A673 (cell line): ENCODE data around the gene NIP7. TPM values are rescaled to one million over a fixed set of nuclear protein-coding genes. Genes with fewer than 3 reads are reported as not detected.

Source experiments
- BruUV-seq: library from RNA; stranded (reverse); fragments of 400-500 nt; replicated peaks from 2 replicates; lab custom pipeline; 2021; lab: Mats Ljungman, UMichigan
- CTCF ChIA-PET: fragments of 300-600 bp; sonication (Branson Sonifier 250); formaldehyde crosslinking; loops from one replicate; lab custom pipeline; 2022; ENCODE audit warnings: antibody characterized with exemption; lab: Charles Lee
- POLR2A ChIA-PET: fragments of 300-600 bp; sonication (Branson Sonifier 250); formaldehyde crosslinking; loops from one replicate; lab custom pipeline; 2022; ENCODE audit warnings: antibody characterized with exemption; ENCODE audit not compliant: low non-redundant PET; lab: Charles Lee
- DNase-seq: peaks from one replicate; pipeline ENCODE4 v3.0.0-alpha.2; 2015; ENCODE audit warnings: low spot score
- H3K27ac ChIP-seq: fragments of 200-600 bp; sonication (generic); 2 replicates; pipeline ENCODE4 v1.5.1; 2016; ENCODE audit warnings: mixed run types, low read depth, mild to moderate bottlenecking, mixed read lengths, antibody characterized with exemption, low read length; ENCODE audit not compliant: poor library complexity, severe bottlenecking
- H3K27me3 ChIP-seq: fragments of 200-600 bp; sonication (generic); replicated peaks from 2 replicates; pipeline ENCODE4 v1.6.1; 2017; ENCODE audit warnings: mixed run types, low read depth, mild to moderate bottlenecking, mixed read lengths, antibody characterized with exemption, low read length; ENCODE audit not compliant: insufficient read depth, poor library complexity
- H3K36me3 ChIP-seq: fragments of 200-600 bp; sonication (generic); 2 replicates; pipeline ENCODE4 v1.6.1; 2016; ENCODE audit warnings: mixed run types, mild to moderate bottlenecking, mixed read lengths, antibody characterized with exemption, low read length; ENCODE audit not compliant: insufficient read depth, poor library complexity, severe bottlenecking
- H3K4me1 ChIP-seq: fragments of 200-600 bp; sonication (generic); 2 replicates; pipeline ENCODE4 v1.6.1; 2017; ENCODE audit warnings: mixed run types, mild to moderate bottlenecking, mixed read lengths, antibody characterized with exemption, low read length; ENCODE audit not compliant: insufficient read depth, poor library complexity, severe bottlenecking
- H3K4me3 ChIP-seq: fragments of 200-600 bp; sonication (generic); 2 replicates; pipeline ENCODE4 v1.5.1; 2016; ENCODE audit warnings: low read depth, mixed run types, mild to moderate bottlenecking, mixed read lengths, low read length; ENCODE audit not compliant: poor library complexity, severe bottlenecking
- H3K9me3 ChIP-seq: fragments of 200-600 bp; sonication (generic); 2 replicates; pipeline ENCODE4 v1.6.1; 2016; ENCODE audit warnings: mixed run types, low read depth, mild to moderate bottlenecking, mixed read lengths, antibody characterized with exemption, low read length; ENCODE audit not compliant: poor library complexity, severe bottlenecking
- EZH2 ChIP-seq: fragments of 200-600 bp; sonication (generic); IDR thresholded peaks from 2 replicates; pipeline ENCODE4 v1.6.1; 2017; ENCODE audit warnings: borderline replicate concordance, low read depth, mild to moderate bottlenecking, mixed read lengths, antibody characterized with exemption, low read length; ENCODE audit not compliant: poor library complexity, severe bottlenecking
- intact Hi-C: fragments of 100-400 bp; cut with micrococcal nuclease; formaldehyde crosslinking; loops from one replicate; pipeline ENCODE4 v1.10.0; 2022; ENCODE audit not compliant: unreplicated experiment
- total RNA-seq: library from RNA; stranded (reverse); gene quantifications from 2 replicates; pipeline ENCODE4 v1.2.3, GENCODE V29; 2021
- TF ChIP-seq, protein P1 (sequence below): fragments of 300-800, 200-600 bp; sonication (generic); conservative IDR thresholded peaks from 2 replicates; pipeline ENCODE4 v1.5.1; 2017; ENCODE audit warnings: low read depth, mild to moderate bottlenecking, antibody characterized with exemption, low read length, moderate library complexity, mixed read lengths

NIP7 gene
- total RNA-seq, 1 experiment from 2014 or later: 66.4 TPM

DNA sequence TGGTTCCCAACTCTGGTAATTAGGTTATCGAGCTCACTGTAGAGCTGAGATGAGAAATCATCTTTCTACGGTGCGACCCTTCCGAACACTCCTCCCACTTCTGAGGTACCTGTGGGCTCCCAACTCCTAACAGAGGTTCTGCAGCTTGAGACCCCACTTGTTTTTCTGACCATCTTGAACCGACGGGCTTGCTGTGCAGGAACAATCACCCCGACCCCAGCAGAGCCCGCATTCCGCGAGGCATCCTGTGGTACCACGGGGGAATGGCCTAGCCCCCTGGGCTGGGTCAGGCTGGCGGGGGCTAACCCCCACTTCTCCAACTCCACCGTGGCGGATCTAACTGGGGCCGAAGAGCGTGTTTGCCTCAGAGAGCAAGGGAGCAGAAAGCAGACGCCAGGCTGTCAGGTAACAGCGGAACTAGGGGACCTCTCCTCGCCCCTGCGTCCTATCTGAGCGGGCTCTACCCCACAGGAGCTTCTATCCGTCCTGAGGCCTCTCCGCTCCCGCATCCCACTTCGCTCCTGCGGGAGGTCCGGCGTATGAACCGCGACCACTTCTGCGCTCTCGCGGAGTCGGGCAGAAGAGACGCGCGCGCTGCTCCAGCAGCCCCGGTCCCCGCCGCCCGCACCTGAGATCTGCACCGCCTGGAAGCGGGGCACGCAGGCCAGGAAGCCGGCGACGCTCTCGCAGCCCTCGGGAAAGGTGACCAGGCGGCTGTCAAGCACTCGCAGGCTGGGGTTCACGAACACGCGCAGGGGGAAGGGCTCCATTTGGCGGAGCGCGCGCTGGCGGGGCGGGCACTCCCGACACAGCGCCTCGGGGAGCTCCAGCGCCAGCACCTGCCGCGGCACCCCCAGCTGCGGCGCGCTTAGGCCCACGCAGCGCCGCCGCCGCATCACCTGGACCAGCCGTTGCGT is 9.9 kb upstream of the NIP7 start:
- peak; percentile 40 for DNase-seq
- peaks cover 18% of the 10 kb centered on the region for H3K4me1 ChIP-seq
- H3K9me3 ChIP-seq: no peaks in the 10 kb centered on the region
- intact Hi-C loops: no loop called here
- no peaks in the 10 kb centered on the region for H3K27me3 ChIP-seq
- peak overlapping the region; percentile 69 for H3K4me3 ChIP-seq
- TF ChIP-seq EZH2: no peak
- TF ChIP-seq, protein P1, sequence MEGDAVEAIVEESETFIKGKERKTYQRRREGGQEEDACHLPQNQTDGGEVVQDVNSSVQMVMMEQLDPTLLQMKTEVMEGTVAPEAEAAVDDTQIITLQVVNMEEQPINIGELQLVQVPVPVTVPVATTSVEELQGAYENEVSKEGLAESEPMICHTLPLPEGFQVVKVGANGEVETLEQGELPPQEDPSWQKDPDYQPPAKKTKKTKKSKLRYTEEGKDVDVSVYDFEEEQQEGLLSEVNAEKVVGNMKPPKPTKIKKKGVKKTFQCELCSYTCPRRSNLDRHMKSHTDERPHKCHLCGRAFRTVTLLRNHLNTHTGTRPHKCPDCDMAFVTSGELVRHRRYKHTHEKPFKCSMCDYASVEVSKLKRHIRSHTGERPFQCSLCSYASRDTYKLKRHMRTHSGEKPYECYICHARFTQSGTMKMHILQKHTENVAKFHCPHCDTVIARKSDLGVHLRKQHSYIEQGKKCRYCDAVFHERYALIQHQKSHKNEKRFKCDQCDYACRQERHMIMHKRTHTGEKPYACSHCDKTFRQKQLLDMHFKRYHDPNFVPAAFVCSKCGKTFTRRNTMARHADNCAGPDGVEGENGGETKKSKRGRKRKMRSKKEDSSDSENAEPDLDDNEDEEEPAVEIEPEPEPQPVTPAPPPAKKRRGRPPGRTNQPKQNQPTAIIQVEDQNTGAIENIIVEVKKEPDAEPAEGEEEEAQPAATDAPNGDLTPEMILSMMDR: no peak
- ChIA-PET CTCF (interaction anchor here (0.6 kb wide), 2 partner anchors 11 to 801 kb away, joined by 3 read pairs; no protein-coding TSS in a partner anchor), POLR2A (no interaction called here)
- peaks cover 53% of the 10 kb centered on the region for H3K36me3 ChIP-seq
- no TSS peak for BruUV-seq
- peak overlapping the region; percentile 91 for H3K27ac ChIP-seq

DNA sequence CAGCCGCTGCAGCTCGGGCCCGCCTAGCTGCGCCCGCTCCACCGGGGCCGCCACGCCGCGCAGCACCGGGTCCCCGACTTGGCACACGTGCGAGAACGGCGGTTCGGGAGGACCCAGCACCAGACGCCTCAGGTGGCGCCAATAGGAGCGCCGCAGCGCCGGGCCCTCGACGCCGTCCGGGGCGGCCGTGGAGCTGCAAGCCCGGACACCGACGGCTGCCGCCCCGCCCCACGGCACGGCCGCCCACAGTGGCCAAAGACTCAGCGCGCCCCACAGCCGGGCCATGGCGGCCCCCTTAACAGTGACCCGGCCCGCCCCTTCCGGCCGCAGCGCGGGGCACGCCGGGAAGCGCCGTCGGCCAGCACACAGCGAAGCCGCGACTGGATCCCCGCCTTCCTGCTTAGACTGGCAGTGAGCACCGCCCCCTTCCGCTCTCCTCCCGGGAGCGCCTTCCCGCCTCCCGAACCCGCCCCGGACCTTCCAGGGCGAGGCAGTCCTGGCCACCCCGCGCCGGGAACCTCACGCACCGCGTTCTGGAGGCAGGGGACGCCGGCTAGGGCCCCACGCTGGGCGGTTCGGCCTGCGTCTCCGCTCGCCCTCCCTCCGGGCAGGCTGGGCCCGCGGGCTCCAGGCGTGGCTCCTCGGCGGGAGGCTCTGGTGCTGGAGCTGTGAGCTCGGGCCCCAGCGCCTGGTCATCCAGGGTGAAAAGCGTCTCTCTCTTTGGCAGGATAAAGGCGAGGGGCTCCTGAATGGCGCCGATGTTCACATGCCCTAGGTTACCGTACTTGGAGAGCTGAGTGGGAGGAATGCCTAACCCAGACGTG is 9.1 kb upstream of the NIP7 start, which contains the start of gene PDF:
TSS of gene PDF (minus strand) at position 303 of the 824 bp plus-strand sequence. CDS start at position 285, 18 bp downstream.
- peak; percentile 97 for DNase-seq
- peaks cover 18% of the 10 kb centered on the region for H3K4me1 ChIP-seq
- H3K27ac ChIP-seq: peak within 1 kb of the TSS; percentile 91
- H3K36me3 ChIP-seq: peaks cover 57% of the 10 kb centered on the region
- no peaks in the 10 kb centered on the region for H3K9me3 ChIP-seq
- ChIA-PET CTCF (interaction anchor here (0.6 to 0.7 kb wide), 3 partner anchors 12 to 432 kb away, joined by 3 to 4 read pairs (median 3); no protein-coding TSS in a partner anchor), POLR2A (no interaction called here)
- TF ChIP-seq, protein P1: no peak
- TF ChIP-seq EZH2: no peak
- H3K4me3 ChIP-seq: peak within 1 kb of the TSS; percentile 69
- intact Hi-C loops: no loop called here
- BruUV-seq: no TSS peak
- no peaks in the 10 kb centered on the region for H3K27me3 ChIP-seq

DNA sequence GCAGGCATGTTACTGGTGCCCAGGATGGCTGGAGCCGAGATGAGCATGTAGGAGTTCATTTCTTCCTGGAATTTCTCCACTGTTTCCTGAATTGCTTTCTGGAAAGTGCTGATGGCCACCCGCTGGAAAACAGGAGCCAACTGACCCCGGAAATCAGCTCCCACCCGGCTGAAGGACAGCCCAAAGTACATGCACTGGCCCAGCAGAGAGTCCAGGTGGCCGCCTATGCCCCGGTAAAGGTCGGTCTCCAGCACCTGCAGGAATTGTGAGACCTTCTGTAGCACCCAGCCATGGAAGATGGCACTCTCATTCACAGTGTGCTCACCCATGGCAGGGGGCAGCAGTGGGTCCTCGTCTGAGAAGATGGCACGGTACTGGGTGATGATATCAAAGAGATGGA is 4.9 kb upstream of the NIP7 start:
- no peak overlapping the region for H3K4me3 ChIP-seq
- H3K27ac ChIP-seq: no peak overlapping the region
- no TSS peak for BruUV-seq
- intact Hi-C loops: no loop called here
- no peaks in the 10 kb centered on the region for H3K27me3 ChIP-seq
- DNase-seq: no peak
- ChIA-PET POLR2A (no interaction called here), CTCF (no interaction called here)
- no peaks in the 10 kb centered on the region for H3K9me3 ChIP-seq
- TF ChIP-seq, protein P1: no peak
- no peak for TF ChIP-seq EZH2
- H3K4me1 ChIP-seq: no peaks in the 10 kb centered on the region
- peaks cover 47% of the 10 kb centered on the region for H3K36me3 ChIP-seq
